ENCODE results near the gene PGAP1. TPM values are rescaled to one million over a fixed set of nuclear protein-coding genes. Genes with fewer than 3 reads are reported as not detected.
A peak's percentile ranks its signal among the peaks of the same experiment; 100 is the strongest.

The PGAP1 gene
- polyA plus RNA-seq, 1 of the 3 experiments (the other 2 are of a cell fraction): 3.4 TPM

GRCh38 chr2:196925768-196926561, 542 bp downstream of the PGAP1 start:
- peak; percentile 56 for DNase-seq
- TF ChIP-seq MAX (IDR thresholded peaks at IDR 0.05; ENCODE audit: low read depth) (no peak; the same call in none of the 2 replicates), PBX3 (IDR thresholded peaks at IDR 0.05) (no peak), IRF3 (IDR thresholded peaks at IDR 0.05; ENCODE audit: low read depth, low read length) (no peak), FOXJ3 (CRISPR knock-in tag; IDR thresholded peaks at IDR 0.05) (no peak), USF1 (IDR thresholded peaks at IDR 0.05; ENCODE audit: borderline replicate concordance, low read depth) (no peak), ELF1 (IDR thresholded peaks at IDR 0.05) (no peak), TAF1 (IDR thresholded peaks at IDR 0.05; ENCODE audit: borderline replicate concordance, low read depth, low read length) (0 out of 2 replicates have a peak, but pooled peaks have one; percentile 8), RXRA (IDR thresholded peaks at IDR 0.05; ENCODE audit: borderline replicate concordance, low read depth) (no peak), RCOR1 (IDR thresholded peaks at IDR 0.05; ENCODE audit: low read length) (0 out of 2 replicates have a peak, but pooled peaks have one; percentile 1), MXI1 (IDR thresholded peaks at IDR 0.05; ENCODE audit: low read depth, low read length) (peak; percentile 67), REST (IDR thresholded peaks at IDR 0.05; ENCODE audit: low read depth, low read length) (peak; percentile 5; the same call in 1 of the 2 replicates), CHD2 (IDR thresholded peaks at IDR 0.05; ENCODE audit: low read length, partially characterized antibody) (peak; percentile 34)
- Histone ChIP-seq H3K9ac (peak overlapping the region; percentile 93), H3F3A (replicated peaks; ENCODE audit: insufficient read depth) (peaks cover 8% of the 10 kb centered on the region), H4K20me1 (ENCODE audit: insufficient read depth) (no peaks in the 10 kb centered on the region), H3K36me3 (replicated peaks in 1 of 2; ENCODE audit: control insufficient read depth in 1 of 2, insufficient read depth in 2 of 2, low read length in 1 of 2) (no peaks in the 10 kb centered on the region), H3K9me2 (no peaks in the 10 kb centered on the region), H3K4me1 (ENCODE audit: control insufficient read depth in 1 of 2, insufficient read depth in 2 of 2, low read depth in 1 of 2, low read length in 1 of 2) (peaks cover 0 to 11% of the 10 kb centered on the region in 2 experiments; a peak in 2 of 4 replicates), H3K27ac (ENCODE audit: low read depth in 2 of 2, low read length in 1 of 2) (peak overlapping the region; percentile 91 to 92), H3K9me3 (no peaks in the 10 kb centered on the region), H3K27me3 (ENCODE audit: insufficient read depth) (no peaks in the 10 kb centered on the region), H3K4me2 (peak overlapping the region; percentile 95), H3K4me3 (ENCODE audit: low read depth in 2 of 2, low read length in 1 of 2) (peak overlapping the region; percentile 81 to 94), H3K79me2 (ENCODE audit: insufficient read depth) (peaks cover 55% of the 10 kb centered on the region), H2AFZ (ENCODE audit: low read depth) (peak overlapping the region; percentile 96)
- CTCF ChIA-PET: interaction anchor here (1.1 kb wide), 1 partner anchor 183 kb away, joined by 3 read pairs; no protein-coding TSS in a partner anchor
- POLR2A ChIA-PET: interaction anchor here (0.5 kb wide), 1 partner anchor 72 kb away, joined by 3 read pairs; no protein-coding TSS in a partner anchor
- WGBS (ENCODE audit: low lambda C conversion rate): under 1% methylated on average over 37 of the region's 37 CpGs
